OCI-LY7 (cell line): ENCODE measurements around the gene TMEM250. TPM values are rescaled to one million over a fixed set of nuclear protein-coding genes. Genes with fewer than 3 reads are reported as not detected.
A peak's percentile ranks its signal among the peaks of the same experiment; 100 is the strongest.

Experiments used
- BruUV-seq: library from RNA; stranded (reverse); fragments of 400-500 nt; replicated peaks from 2 replicates; lab custom pipeline; 2021; lab: Mats Ljungman, UMichigan
- CTCF ChIA-PET: fragments of 300-600 bp; sonication (Branson Sonifier 250); formaldehyde crosslinking; loops from one replicate; lab custom pipeline; 2022; ENCODE audit warnings: antibody characterized with exemption; ENCODE audit not compliant: unreplicated experiment; lab: Charles Lee
- POLR2A ChIA-PET: fragments of 300-600 bp; sonication (Branson Sonifier 250); formaldehyde crosslinking; loops from one replicate; lab custom pipeline; 2022; ENCODE audit warnings: antibody characterized with exemption; lab: Charles Lee
- DNase-seq: peaks from one replicate; pipeline ENCODE4 v3.0.0-alpha.2; 2015; ENCODE audit warnings: low spot score
- H2AFZ ChIP-seq: fragments of 200-600 bp; sonication (generic), shearing (Covaris generic); 2 replicates; pipeline ENCODE4 v1.6.1; 2014; ENCODE audit warnings: mild to moderate bottlenecking, antibody characterized with exemption, low read length, moderate library complexity
- H3K27ac ChIP-seq: fragments of 200-600 bp; sonication (generic); 2 replicates; pipeline ENCODE4 v1.5.1; 2014; ENCODE audit warnings: mixed run types, low read depth, mild to moderate bottlenecking, moderate library complexity, low read length, inconsistent platforms; ENCODE audit not compliant: poor library complexity, severe bottlenecking
- H3K36me3 ChIP-seq: fragments of 200-600 bp; sonication (generic); 2 replicates; pipeline ENCODE4 v1.6.1; 2014; ENCODE audit warnings: mild to moderate bottlenecking, antibody characterized with exemption, low read length, moderate library complexity, mixed read lengths; ENCODE audit not compliant: insufficient read depth
- H3K4me1 ChIP-seq: fragments of 200-600 bp; sonication (generic); 2 replicates; pipeline ENCODE4 v1.5.1; 2014; ENCODE audit warnings: mild to moderate bottlenecking, low read length; ENCODE audit not compliant: insufficient read depth, poor library complexity, severe bottlenecking
- H3K4me2 ChIP-seq: fragments of 200-600 bp; sonication (generic); 2 replicates; pipeline ENCODE4 v1.6.1; 2014; ENCODE audit warnings: mild to moderate bottlenecking, low read length
- H3K4me3 ChIP-seq: fragments of 200-600 bp; sonication (generic); 2 replicates; pipeline ENCODE4 v1.5.1; 2014; ENCODE audit warnings: mild to moderate bottlenecking, low read depth, low read length; ENCODE audit not compliant: poor library complexity, severe bottlenecking
- H3K79me2 ChIP-seq: fragments of 200-600 bp; sonication (generic); 2 replicates; pipeline ENCODE4 v1.6.1; 2016; ENCODE audit warnings: low read depth, mild to moderate bottlenecking, low read length, moderate library complexity, mixed read lengths; ENCODE audit not compliant: insufficient read depth
- H3K9me2 ChIP-seq: fragments of 200-600 bp; sonication (generic); 2 replicates; pipeline ENCODE4 v1.6.1; 2016; ENCODE audit warnings: mild to moderate bottlenecking, low read length, mixed read lengths; ENCODE audit not compliant: insufficient read depth
- H3K9me3 ChIP-seq: fragments of 200-600 bp; sonication (generic); 2 replicates; pipeline ENCODE4 v1.6.1; 2014; ENCODE audit warnings: mild to moderate bottlenecking, mixed run types, low read length, mixed read lengths
- H4K20me1 ChIP-seq: fragments of 200-600 bp; sonication (generic); 2 replicates; pipeline ENCODE4 v1.6.1; 2014; ENCODE audit warnings: mild to moderate bottlenecking, antibody characterized with exemption, low read length, moderate library complexity, mixed read lengths; ENCODE audit not compliant: insufficient read depth
- CTCF ChIP-seq: fragments of 200-600 bp; sonication (generic); conservative IDR thresholded peaks from 2 replicates; pipeline ENCODE4 v1.5.1; 2014; ENCODE audit warnings: mild to moderate bottlenecking, antibody characterized with exemption, low read length, moderate library complexity, mixed read lengths
- EZH2phosphoT487 ChIP-seq: fragments of 200-600 bp; sonication (generic); IDR thresholded peaks from 2 replicates; pipeline ENCODE4 v1.6.1; 2018; ENCODE audit warnings: low read depth, borderline replicate concordance, mild to moderate bottlenecking, mixed run types, antibody characterized with exemption, low read length, moderate library complexity, mixed read lengths
- intact Hi-C: fragments of 100-400 bp; cut with micrococcal nuclease; formaldehyde crosslinking; loops from one replicate; pipeline ENCODE4 v1.10.0; 2022; ENCODE audit not compliant: unreplicated experiment
- total RNA-seq, 2 experiments: library from RNA; depleted of rRNA in 1 of 2; stranded (reverse); fragments of >200 nt in 1 of 2; shearing (Covaris generic) in 1 of 2; gene quantifications; 2 replicates each; pipeline ENCODE4 v1.2.3, GENCODE V29; 2014 to 2022

TMEM250 gene
- total RNA-seq, 2 experiments from 2014 or later = 51.0 to 53.8 TPM

GRCh38 chr9:136117291-136117915 lies 1.3 kb downstream of the TMEM250 start:
- DNase-seq = peak; percentile 59
- TF ChIP-seq EZH2phosphoT487 (no peak), CTCF (no peak)
- intact Hi-C loops = no loop called here
- no peaks in the 10 kb centered on the region for H3K9me2 ChIP-seq
- H3K9me3 ChIP-seq = no peaks in the 10 kb centered on the region
- H3K4me3 ChIP-seq = peak overlapping the region; percentile 80
- BruUV-seq = TSS peak; percentile 14
- H2AFZ ChIP-seq = no peak overlapping the region
- peaks cover 23% of the 10 kb centered on the region for H3K36me3 ChIP-seq
- ChIA-PET CTCF (interaction anchor here (0.6 kb wide), 1 partner anchor 10 kb away, joined by 3 read pairs; no protein-coding TSS in a partner anchor), POLR2A (interaction anchor here (0.7 kb wide), 1 partner anchor 404 kb away, joined by 3 read pairs; no protein-coding TSS in a partner anchor)
- peaks cover 17% of the 10 kb centered on the region for H3K4me1 ChIP-seq
- H3K4me2 ChIP-seq = peak overlapping the region; percentile 89
- peaks cover 18% of the 10 kb centered on the region; the same call in 1 of the 2 replicates for H3K79me2 ChIP-seq
- no peaks in the 10 kb centered on the region for H4K20me1 ChIP-seq
- H3K27ac ChIP-seq = peak overlapping the region; percentile 57

- intact Hi-C loops = no loop called here
- no TSS peak for BruUV-seq
- H2AFZ ChIP-seq = no peak overlapping the region
- peaks cover 18% of the 10 kb centered on the region; the same call in 1 of the 2 replicates for H3K79me2 ChIP-seq
- no peaks in the 10 kb centered on the region for H3K9me3 ChIP-seq
- peak overlapping the region; percentile 80 for H3K4me3 ChIP-seq
- no peak for DNase-seq
- peak overlapping the region; percentile 89 for H3K4me2 ChIP-seq
- TF ChIP-seq EZH2phosphoT487 = no peak
- no peak for TF ChIP-seq CTCF
- H3K36me3 ChIP-seq = peaks cover 23% of the 10 kb centered on the region
- peaks cover 17% of the 10 kb centered on the region for H3K4me1 ChIP-seq
- no peak overlapping the region for H3K27ac ChIP-seq
- H4K20me1 ChIP-seq = no peaks in the 10 kb centered on the region
- ChIA-PET CTCF (no interaction called here), POLR2A (no interaction called here)
- H3K9me2 ChIP-seq = no peaks in the 10 kb centered on the region
Measured at GRCh38 chr9:136116360-136117098, 2.1 kb downstream of the TMEM250 start.
